Loucy (cell line): ENCODE results near the gene NANOS2.

Experiments
- H2AFZ ChIP-seq: fragments of 200-600 bp; sonication (generic); 2 replicates; pipeline ENCODE4 v1.6.0; 2016; ENCODE audit warnings: antibody characterized with exemption, mild to moderate bottlenecking, low read length, moderate library complexity
- H3F3A ChIP-seq: fragments of 200-600 bp; 2 replicates; pipeline ENCODE4 v1.6.0; 2016; ENCODE audit warnings: antibody characterized with exemption, low read depth, mild to moderate bottlenecking
- H3K27me3 ChIP-seq: fragments of 200-600 bp; sonication (generic); 2 replicates; pipeline ENCODE4 v1.6.1; 2014; ENCODE audit warnings: low read length, mild to moderate bottlenecking; ENCODE audit not compliant: insufficient read depth, poor library complexity, severe bottlenecking
- H3K36me3 ChIP-seq: fragments of 200-600 bp; sonication (generic); 2 replicates; pipeline ENCODE4 v1.6.1; 2016; ENCODE audit warnings: low read length; ENCODE audit not compliant: insufficient read depth
- H3K4me1 ChIP-seq: fragments of 200-600 bp; sonication (generic); 2 replicates; pipeline ENCODE4 v1.5.1; 2014; ENCODE audit warnings: low read length, mild to moderate bottlenecking; ENCODE audit not compliant: insufficient read depth, poor library complexity, severe bottlenecking
- H3K4me2 ChIP-seq: fragments of 200-600 bp; sonication (generic); 2 replicates; pipeline ENCODE4 v1.6.0; 2014; ENCODE audit warnings: antibody characterized with exemption, low read length, low read depth, mild to moderate bottlenecking; ENCODE audit not compliant: poor library complexity, severe bottlenecking
- H3K4me3 ChIP-seq: fragments of 200-600 bp; sonication (generic); 2 replicates; pipeline ENCODE4 v1.5.1; 2014; ENCODE audit warnings: low read length, mild to moderate bottlenecking, mixed read lengths; ENCODE audit not compliant: poor library complexity, severe bottlenecking
- H3K79me2 ChIP-seq: fragments of 200-600 bp; sonication (generic); 2 replicates; pipeline ENCODE4 v1.6.1; 2014; ENCODE audit warnings: low read length; ENCODE audit not compliant: insufficient read depth
- H3K9ac ChIP-seq: fragments of 200-600 bp; sonication (generic); 2 replicates; pipeline ENCODE4 v1.6.0; 2014; ENCODE audit warnings: mild to moderate bottlenecking, low read depth, low read length, moderate library complexity; ENCODE audit not compliant: poor library complexity, severe bottlenecking
- H3K9me2 ChIP-seq: fragments of 200-600 bp; sonication (generic); replicated peaks from 2 replicates; pipeline ENCODE4 v1.6.1; 2016; ENCODE audit warnings: low read depth, low read length, mixed read lengths
- H3K9me3 ChIP-seq: fragments of 200-600 bp; sonication (generic); 2 replicates; pipeline ENCODE4 v1.6.1; 2014; ENCODE audit warnings: mild to moderate bottlenecking, antibody characterized with exemption, low read length, low read depth; ENCODE audit not compliant: insufficient read depth
- H4K20me1 ChIP-seq: fragments of 200-600 bp; sonication (generic); 2 replicates; pipeline ENCODE4 v1.6.0; 2014; ENCODE audit warnings: antibody characterized with exemption, low read length, mild to moderate bottlenecking; ENCODE audit not compliant: insufficient read depth, poor library complexity, severe bottlenecking
- CTCF ChIP-seq: fragments of 200-600 bp; sonication (generic); conservative IDR thresholded peaks from 2 replicates; pipeline ENCODE4 v1.5.1; 2014; ENCODE audit warnings: mild to moderate bottlenecking, antibody characterized with exemption, low read length
- EZH2phosphoT487 ChIP-seq: fragments of 200-600 bp; IDR thresholded peaks from 2 replicates; pipeline ENCODE4 v1.6.1; 2018; ENCODE audit warnings: antibody characterized with exemption, mild to moderate bottlenecking, moderate library complexity, borderline replicate concordance

Gene NANOS2

GRCh38 chr19:45911291-45911690 lies 3.3 kb downstream of the NANOS2 start:
- H3K4me1 ChIP-seq, result no peaks in the 10 kb centered on the region

GRCh38 chr19:45908956-45909355 lies 5.6 kb downstream of the NANOS2 start:
- no peaks in the 10 kb centered on the region for H3K27me3 ChIP-seq
- H3K9ac ChIP-seq, result no peak overlapping the region
- H4K20me1 ChIP-seq, result no peaks in the 10 kb centered on the region
- no peaks in the 10 kb centered on the region for H3F3A ChIP-seq
- no peak overlapping the region for H3K4me2 ChIP-seq
- H3K9me3 ChIP-seq, result no peaks in the 10 kb centered on the region
- TF ChIP-seq EZH2phosphoT487, result no peak
- no peak for TF ChIP-seq CTCF
- no peak overlapping the region for H3K4me3 ChIP-seq
- no peaks in the 10 kb centered on the region for H3K4me1 ChIP-seq
- H3K9me2 ChIP-seq, result no peaks in the 10 kb centered on the region
- H3K79me2 ChIP-seq, result no peaks in the 10 kb centered on the region
- H2AFZ ChIP-seq, result no peak overlapping the region
- H3K36me3 ChIP-seq, result no peaks in the 10 kb centered on the region

More at GRCh38 chr19:45911291-45911690, 3.3 kb downstream of the NANOS2 start:
- Histone ChIP-seq H4K20me1 (no peaks in the 10 kb centered on the region), H3K4me2 (no peak overlapping the region), H3K9me2 (no peaks in the 10 kb centered on the region), H3K9ac (no peak overlapping the region), H3K79me2 (no peaks in the 10 kb centered on the region), H3K36me3 (no peaks in the 10 kb centered on the region), H3K27me3 (no peaks in the 10 kb centered on the region), H2AFZ (no peak overlapping the region), H3K9me3 (no peaks in the 10 kb centered on the region), H3K4me3 (no peak overlapping the region), H3F3A (no peaks in the 10 kb centered on the region)
- TF ChIP-seq EZH2phosphoT487 (no peak), CTCF (no peak)

DNA sequence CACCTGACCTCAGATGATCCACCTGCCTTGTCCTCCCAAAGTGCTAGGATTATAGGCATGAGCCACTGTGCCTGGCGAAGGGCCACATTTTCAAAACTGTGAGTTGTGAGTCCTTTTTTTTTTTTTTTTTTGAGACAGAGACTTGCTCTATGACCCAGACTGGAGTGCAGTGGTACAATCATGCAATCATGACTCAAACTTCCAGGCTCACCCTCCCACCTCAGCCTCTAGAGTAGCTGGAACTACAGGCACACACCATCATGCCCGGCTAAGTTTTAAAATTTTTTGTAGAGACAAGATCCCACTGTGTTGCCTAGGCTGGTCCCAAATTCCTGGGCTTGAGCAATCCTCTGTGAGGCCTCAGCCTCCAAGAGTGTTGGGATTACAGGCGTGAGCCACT lies 8.4 kb downstream of the NANOS2 start:
- H3K9ac ChIP-seq, result no peak overlapping the region
- TF ChIP-seq CTCF, result no peak
- H3K9me3 ChIP-seq, result no peaks in the 10 kb centered on the region
- H3K79me2 ChIP-seq, result peaks cover 11% of the 10 kb centered on the region
- peaks cover 5% of the 10 kb centered on the region for H3K4me1 ChIP-seq
- no peak overlapping the region for H3K4me2 ChIP-seq
- H3F3A ChIP-seq, result no peaks in the 10 kb centered on the region
- no peaks in the 10 kb centered on the region for H4K20me1 ChIP-seq
- H3K27me3 ChIP-seq, result no peaks in the 10 kb centered on the region
- H3K36me3 ChIP-seq, result no peaks in the 10 kb centered on the region
- H2AFZ ChIP-seq, result no peak overlapping the region
- no peaks in the 10 kb centered on the region for H3K9me2 ChIP-seq
- no peak overlapping the region for H3K4me3 ChIP-seq
